ENCODE data around the gene SEZ6L2. TPM values are rescaled to one million over a fixed set of nuclear protein-coding genes. Genes with fewer than 3 reads are reported as not detected.
"Not testable (repeated sequence)": the region's sequence is repeated elsewhere in the genome, so short reads cannot be mapped to it uniquely, and the experiment has no call there.

SEZ6L2 gene
- total RNA-seq, result 0.66 TPM
- polyA plus RNA-seq, result 0.98 TPM
- long read RNA-seq, donor 1, result 0 reads
- long read RNA-seq, donor 2, result 0 reads
- long read RNA-seq, donor 3, result 0 reads
- long read RNA-seq, donor 4, result 0 reads
- long read RNA-seq, donor 5, partial matches to known transcripts, result 0 of 1 reads
- long read RNA-seq, donor 5, other reads (novel, unspliced or antisense), result 0 of 1 reads
- long read RNA-seq, donor 6, result 0 reads
- long read RNA-seq, donor 7, result 0 reads
- long read RNA-seq, donor 8, result 0 reads
- long read RNA-seq, donor 9, result 0 reads
- long read RNA-seq, donor 10, result 0 reads

DNA sequence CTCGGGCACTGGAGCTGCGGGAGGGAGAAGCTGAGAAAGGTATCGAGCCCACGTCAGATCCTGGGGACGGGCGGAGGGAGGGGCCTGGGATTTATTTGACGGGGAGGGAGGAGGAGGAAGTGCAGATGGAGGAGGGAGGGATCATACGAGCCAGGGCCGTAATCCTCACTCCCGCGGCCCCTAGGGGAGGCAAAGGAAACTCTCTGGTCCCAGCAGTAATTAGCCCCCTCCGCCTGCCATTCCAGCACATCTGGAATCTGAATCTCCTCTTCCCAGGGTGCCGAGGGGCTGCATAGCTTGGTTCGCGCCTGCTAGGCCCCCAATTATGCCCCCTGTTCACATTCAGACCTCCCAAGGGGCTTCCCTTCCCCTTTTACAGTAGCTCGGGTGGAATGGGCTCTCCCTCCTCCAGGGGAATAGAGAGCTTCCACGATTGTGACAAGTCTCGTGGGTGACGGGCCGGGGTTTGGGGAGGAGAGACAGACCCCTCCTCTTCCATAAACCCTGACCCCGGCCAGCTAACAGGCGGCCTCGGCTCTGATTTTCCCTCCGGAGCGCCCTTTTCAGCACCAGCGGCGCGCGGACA is at the start of gene SEZ6L2:
SEZ6L2 (minus strand) TSS at position 35 of the 586 bp plus-strand sequence. CDS start 531 bp downstream, outside the sequence.
- peak within 1 kb of the TSS; percentile 32 to 80 for H3K4me3 ChIP-seq (ENCODE audit: low read length in 2 of 2)
- H3K27ac ChIP-seq (ENCODE audit: low read depth in 1 of 2, low read length in 1 of 2), result no peak within 1 kb of the TSS
- H3K27me3 ChIP-seq (ENCODE audit: control insufficient read depth in 2 of 2, insufficient read depth in 1 of 2, low read length in 1 of 2), result peaks cover 23 to 68% of the 10 kb centered on the region in 2 donors
- peaks cover 0 to 11% of the 10 kb centered on the region in 2 donors for H3K9me3 ChIP-seq (ENCODE audit: control insufficient read depth in 2 of 2, insufficient read depth in 1 of 2, low read length in 1 of 2)
- peaks cover 5 to 12% of the 10 kb centered on the region in 2 donors for H3K4me1 ChIP-seq (ENCODE audit: control insufficient read depth in 2 of 2, insufficient read depth in 2 of 2, low read length in 2 of 2)
- 1% methylated on average over 29 of the region's 29 CpGs for WGBS
- DNase-seq (ENCODE audit: low read depth in 6 of 9, low spot score in 9 of 9), result peak in 5 of 9 donors; percentile 41 to 81 (median 51)
- H3K36me3 ChIP-seq (ENCODE audit: control insufficient read depth in 2 of 2, insufficient read depth in 2 of 2, low read length in 1 of 2), result no peaks in the 10 kb centered on the region

DNA sequence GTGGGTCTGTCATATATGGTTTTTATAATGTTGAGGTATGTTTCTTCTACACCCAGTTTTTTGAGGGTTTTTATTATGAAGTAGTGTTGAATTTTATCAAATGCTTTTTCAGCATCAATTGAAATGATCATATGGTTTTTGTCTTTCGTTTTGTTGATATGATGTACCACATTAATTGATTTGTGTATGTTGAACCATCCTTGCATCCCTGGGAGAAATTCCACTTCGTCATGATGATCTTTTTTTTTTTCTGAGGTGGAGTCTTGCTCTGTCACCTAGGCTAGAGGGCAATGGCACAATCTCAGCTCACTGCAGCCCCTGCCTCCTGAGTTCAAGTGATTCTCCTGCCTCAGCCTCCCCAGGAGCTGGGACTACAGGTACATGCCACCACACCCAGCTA is 48.5 kb upstream of the SEZ6L2 start:
- WGBS, result 96% methylated on average over 2 of the region's 2 CpGs
- peaks cover 0 to 6% of the 10 kb centered on the region in 2 donors for H3K4me1 ChIP-seq (ENCODE audit: control insufficient read depth in 2 of 2, insufficient read depth in 2 of 2, low read length in 2 of 2)
- no peak for DNase-seq (ENCODE audit: low read depth in 6 of 9, low spot score in 9 of 9)
- no peak overlapping the region for H3K27ac ChIP-seq (ENCODE audit: low read depth in 1 of 2, low read length in 1 of 2)
- H3K9me3 ChIP-seq (ENCODE audit: control insufficient read depth in 2 of 2, insufficient read depth in 1 of 2, low read length in 1 of 2), result no peaks in the 10 kb centered on the region
- H3K36me3 ChIP-seq (ENCODE audit: control insufficient read depth in 2 of 2, insufficient read depth in 2 of 2, low read length in 1 of 2), result no peaks in the 10 kb centered on the region
- H3K4me3 ChIP-seq (ENCODE audit: low read length in 2 of 2), result no peak overlapping the region
- no peaks in the 10 kb centered on the region for H3K27me3 ChIP-seq (ENCODE audit: control insufficient read depth in 2 of 2, insufficient read depth in 1 of 2, low read length in 1 of 2)

DNA sequence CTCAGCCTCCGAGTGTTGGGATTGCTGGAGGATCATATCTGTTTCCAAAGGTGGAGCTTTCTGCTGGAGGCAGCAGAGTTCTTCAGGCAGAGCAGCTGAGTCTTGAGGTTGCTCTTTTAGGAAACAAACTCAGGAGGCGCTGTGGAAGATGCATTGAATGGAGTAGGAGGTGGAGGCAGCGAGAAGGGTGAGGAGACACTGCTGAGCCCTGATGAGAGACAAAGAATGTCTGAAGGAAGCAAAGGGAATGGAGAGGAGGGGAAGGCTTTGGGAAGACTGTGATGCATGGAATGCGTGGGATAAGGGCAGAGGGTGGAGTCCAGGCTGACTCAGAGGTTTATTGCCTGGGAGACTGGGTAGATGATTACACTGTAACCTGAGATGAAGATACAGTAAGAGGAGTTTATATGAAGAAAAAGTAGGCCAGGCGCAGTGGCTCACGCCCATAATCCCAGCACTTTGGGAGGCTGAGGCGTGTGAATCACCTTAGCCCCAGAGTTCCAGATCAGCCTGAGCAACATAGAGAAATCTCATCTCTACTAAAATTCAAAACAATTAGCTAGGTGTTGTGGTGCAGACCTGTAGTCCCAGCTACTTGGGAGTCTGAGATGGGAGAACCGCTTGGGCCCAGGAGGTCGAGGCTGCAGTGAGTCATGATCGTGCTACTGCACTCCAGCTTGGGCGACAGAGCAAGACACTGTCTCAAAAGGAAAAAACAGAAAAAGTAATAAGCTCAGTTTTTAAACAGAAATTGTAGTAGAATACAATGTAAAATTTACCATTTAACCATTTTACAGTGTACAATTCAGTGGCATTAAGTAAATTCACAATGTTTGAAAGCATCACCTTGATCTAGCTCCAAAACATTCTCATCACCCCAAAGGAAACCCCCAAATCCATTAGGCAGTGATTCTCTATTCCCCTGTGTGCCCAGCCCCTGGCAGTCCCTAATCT is 44.8 kb upstream of the SEZ6L2 start:
- Histone ChIP-seq H3K4me1 (ENCODE audit: control insufficient read depth in 2 of 2, insufficient read depth in 2 of 2, low read length in 2 of 2) (peaks cover 0 to 6% of the 10 kb centered on the region in 2 donors), H3K27me3 (ENCODE audit: control insufficient read depth in 2 of 2, insufficient read depth in 1 of 2, low read length in 1 of 2) (peaks cover 0 to 4% of the 10 kb centered on the region in 2 donors), H3K4me3 (ENCODE audit: low read length in 2 of 2) (no peak overlapping the region), H3K36me3 (ENCODE audit: control insufficient read depth in 2 of 2, insufficient read depth in 2 of 2, low read length in 1 of 2) (no peaks in the 10 kb centered on the region), H3K9me3 (ENCODE audit: control insufficient read depth in 2 of 2, insufficient read depth in 1 of 2, low read length in 1 of 2) (no peaks in the 10 kb centered on the region), H3K27ac (ENCODE audit: low read depth in 1 of 2, low read length in 1 of 2) (no peak overlapping the region)
- WGBS, result 96% methylated on average over 11 of the region's 11 CpGs
- DNase-seq (ENCODE audit: low read depth in 6 of 9, low spot score in 9 of 9), result no peak

DNA sequence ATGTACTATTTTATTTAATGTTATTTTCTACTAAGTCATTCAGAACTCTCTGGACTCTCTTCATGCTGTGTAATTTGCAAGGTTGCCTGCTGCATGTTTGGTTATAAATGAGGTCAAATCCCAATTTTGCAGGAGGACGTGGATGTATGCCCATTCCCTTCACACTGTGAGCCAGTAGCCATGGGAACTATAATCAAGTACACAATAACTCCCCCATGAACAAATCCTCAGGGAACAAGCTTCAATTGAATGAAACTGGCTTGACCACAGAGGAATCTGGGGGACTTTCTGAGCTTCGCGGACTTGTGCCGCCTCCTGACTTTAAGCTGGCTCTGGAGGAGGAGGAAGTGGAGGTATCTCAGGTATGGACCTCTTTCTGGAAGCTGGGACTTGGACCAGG is 41.3 kb upstream of the SEZ6L2 start:
- peaks cover 0 to 4% of the 10 kb centered on the region in 2 donors for H3K27me3 ChIP-seq (ENCODE audit: control insufficient read depth in 2 of 2, insufficient read depth in 1 of 2, low read length in 1 of 2)
- no peak for DNase-seq (ENCODE audit: low read depth in 6 of 9, low spot score in 9 of 9)
- no peaks in the 10 kb centered on the region for H3K9me3 ChIP-seq (ENCODE audit: control insufficient read depth in 2 of 2, insufficient read depth in 1 of 2, low read length in 1 of 2)
- H3K36me3 ChIP-seq (ENCODE audit: control insufficient read depth in 2 of 2, insufficient read depth in 2 of 2, low read length in 1 of 2), result no peaks in the 10 kb centered on the region
- no peak overlapping the region for H3K27ac ChIP-seq (ENCODE audit: low read depth in 1 of 2, low read length in 1 of 2)
- H3K4me3 ChIP-seq (ENCODE audit: low read length in 2 of 2), result no peak overlapping the region
- H3K4me1 ChIP-seq (ENCODE audit: control insufficient read depth in 2 of 2, insufficient read depth in 2 of 2, low read length in 2 of 2), result peaks cover 0 to 6% of the 10 kb centered on the region in 2 donors
- 92% methylated on average over 4 of the region's 4 CpGs for WGBS

DNA sequence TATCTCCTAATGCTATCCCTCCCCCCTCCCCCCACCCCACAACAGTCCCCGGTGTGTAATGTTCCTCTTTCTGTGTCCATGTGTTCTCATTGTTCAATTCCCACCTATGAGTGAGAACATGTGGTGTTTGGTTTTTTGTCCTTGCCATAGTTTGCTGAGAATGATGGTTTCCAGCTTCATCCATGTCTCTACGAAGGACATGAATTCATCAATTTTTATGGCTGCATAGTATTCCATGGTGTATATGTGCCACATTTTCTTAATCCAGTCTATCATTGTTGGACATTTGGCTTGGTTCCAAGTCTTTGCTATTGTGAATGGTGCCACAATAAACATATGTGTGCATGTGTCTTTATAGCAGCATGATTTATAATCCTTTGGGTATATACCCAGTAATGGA is 32.4 kb upstream of the SEZ6L2 start:
- 93% methylated on average over 2 of the region's 2 CpGs for WGBS
- not testable (repeated sequence) for H3K27me3 ChIP-seq (ENCODE audit: control insufficient read depth in 2 of 2, insufficient read depth in 1 of 2, low read length in 1 of 2); H3K4me1 ChIP-seq (ENCODE audit: control insufficient read depth in 2 of 2, insufficient read depth in 2 of 2, low read length in 2 of 2); H3K4me3 ChIP-seq (ENCODE audit: low read length in 2 of 2); H3K36me3 ChIP-seq (ENCODE audit: control insufficient read depth in 2 of 2, insufficient read depth in 2 of 2, low read length in 1 of 2); H3K27ac ChIP-seq (ENCODE audit: low read depth in 1 of 2, low read length in 1 of 2); DNase-seq (ENCODE audit: low read depth in 6 of 9, low spot score in 9 of 9); H3K9me3 ChIP-seq (ENCODE audit: control insufficient read depth in 2 of 2, insufficient read depth in 1 of 2, low read length in 1 of 2)

DNA sequence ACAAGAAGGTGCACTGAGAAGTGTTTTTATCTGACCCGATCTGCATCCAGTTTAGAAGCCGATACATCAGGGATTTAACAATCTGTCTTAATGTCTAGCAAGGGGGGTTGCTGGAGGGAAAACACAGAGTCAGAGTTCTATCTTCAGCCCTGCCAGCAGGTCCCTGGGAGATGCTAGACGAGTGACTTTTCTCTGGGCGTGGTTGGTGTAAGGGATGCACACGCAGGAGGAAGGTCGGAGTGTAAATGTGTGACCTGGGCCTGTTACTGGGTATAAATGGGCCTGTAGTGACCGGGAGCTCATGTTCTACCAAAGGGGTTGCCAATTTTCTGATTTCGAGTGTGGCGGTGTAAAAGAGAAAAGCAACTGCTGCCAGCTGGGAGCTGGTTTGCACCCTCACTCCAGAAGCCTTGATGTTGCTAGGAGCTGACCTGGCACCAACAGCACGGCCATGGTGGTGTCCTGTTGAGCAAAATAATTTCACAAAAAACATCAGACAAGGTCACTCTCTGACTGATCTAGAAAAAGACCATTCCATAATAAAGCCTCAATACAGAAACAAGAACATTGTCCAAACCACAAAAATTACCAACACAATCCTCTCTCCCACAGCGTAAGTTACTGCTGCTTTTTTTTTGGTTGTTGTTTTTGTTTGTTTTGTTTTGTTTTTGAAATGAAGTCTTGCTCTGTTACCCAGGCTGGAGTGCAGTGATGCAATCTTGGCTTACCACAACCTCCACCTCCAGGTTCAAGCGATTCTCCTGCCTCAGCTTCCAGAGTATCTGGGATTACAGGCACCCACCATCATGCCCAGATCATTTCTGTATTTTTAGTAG is 27.9 kb upstream of the SEZ6L2 start:
- Histone ChIP-seq H3K36me3 (ENCODE audit: control insufficient read depth in 2 of 2, insufficient read depth in 2 of 2, low read length in 1 of 2) (peaks cover 10 to 11% of the 10 kb centered on the region in 2 donors), H3K27ac (ENCODE audit: low read depth in 1 of 2, low read length in 1 of 2) (no peak overlapping the region), H3K27me3 (ENCODE audit: control insufficient read depth in 2 of 2, insufficient read depth in 1 of 2, low read length in 1 of 2) (no peaks in the 10 kb centered on the region), H3K4me1 (ENCODE audit: control insufficient read depth in 2 of 2, insufficient read depth in 2 of 2, low read length in 2 of 2) (peaks cover 8 to 21% of the 10 kb centered on the region in 2 donors), H3K9me3 (ENCODE audit: control insufficient read depth in 2 of 2, insufficient read depth in 1 of 2, low read length in 1 of 2) (no peaks in the 10 kb centered on the region), H3K4me3 (ENCODE audit: low read length in 2 of 2) (no peak overlapping the region)
- no peak for DNase-seq (ENCODE audit: low read depth in 6 of 9, low spot score in 9 of 9)
- WGBS, result 93% methylated on average over 12 of the region's 12 CpGs

DNA sequence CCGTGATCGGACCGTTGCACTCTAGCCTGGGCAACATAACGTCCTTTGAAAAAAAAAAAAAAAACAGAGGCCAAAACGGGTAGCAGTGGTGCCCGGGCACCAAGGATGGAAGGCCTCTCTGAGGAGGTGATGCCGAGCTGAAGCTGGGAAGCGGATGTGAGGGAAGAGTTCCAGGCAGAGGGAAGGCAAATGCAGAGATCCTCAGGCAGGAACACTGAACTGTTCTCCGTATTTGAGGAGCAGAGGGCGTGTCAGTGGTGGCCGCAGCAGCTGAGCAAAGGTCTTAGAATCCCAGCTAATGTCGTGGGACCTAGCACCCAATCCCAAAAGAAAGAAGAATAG is 27.3 kb upstream of the SEZ6L2 start:
- WGBS, result 19% methylated on average over 12 of the region's 12 CpGs

DNA sequence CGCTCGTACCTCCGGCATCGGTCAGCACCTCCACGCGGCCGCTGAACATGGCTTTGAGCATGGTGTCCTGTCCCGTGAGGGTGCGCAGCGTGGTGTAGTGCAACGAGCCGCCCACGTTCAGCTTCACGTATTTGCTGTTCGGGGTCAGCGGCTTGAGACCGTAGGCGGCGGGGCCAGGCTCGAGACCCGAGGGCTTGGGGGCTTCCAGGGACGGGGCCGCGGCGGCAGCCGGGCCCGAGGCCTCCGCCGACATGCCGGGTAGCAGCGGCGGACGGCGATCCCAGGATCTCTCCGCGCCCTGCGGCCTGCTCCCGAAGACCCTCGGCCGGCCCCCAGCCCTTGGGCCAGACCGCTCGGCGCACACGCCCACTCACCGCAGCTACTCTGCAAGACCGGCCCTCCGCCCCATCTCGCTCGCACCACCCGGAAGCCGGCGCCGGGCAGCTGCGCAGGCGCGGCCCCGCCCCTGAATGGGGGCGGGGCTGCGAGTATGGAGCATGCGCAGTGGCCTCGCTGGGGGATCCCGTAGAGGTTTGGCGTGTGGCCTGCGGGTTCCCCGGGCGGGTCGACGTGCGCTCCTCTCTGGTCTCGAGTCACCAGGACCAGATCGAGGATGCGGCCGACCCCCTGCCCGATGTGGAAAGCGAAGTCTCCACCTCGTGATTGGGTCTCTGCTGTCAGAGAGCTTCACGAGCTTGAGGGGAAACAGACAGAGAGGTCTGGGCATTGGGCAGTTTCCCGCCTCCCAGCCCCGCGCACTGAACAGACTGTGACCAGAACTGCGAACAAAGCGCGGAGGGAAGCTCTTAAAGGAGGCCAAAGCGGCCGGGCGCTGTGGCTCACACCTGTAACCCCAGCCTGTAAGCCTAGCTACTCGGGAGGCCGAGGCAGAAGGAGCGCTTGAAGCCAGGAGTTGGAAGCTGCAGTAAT is 26.7 kb upstream of the SEZ6L2 start, which contains the start of gene KCTD13:
KCTD13 (minus strand) TSS at position 446 of the 930 bp plus-strand sequence; CDS start at position 253, 193 bp downstream.
- peak within 1 kb of the TSS; percentile 77 to 93 for H3K4me3 ChIP-seq (ENCODE audit: low read length in 2 of 2)
- DNase-seq (ENCODE audit: low read depth in 6 of 9, low spot score in 9 of 9), result peak; percentile 69 to 94 (median 85)
- peaks cover 8 to 21% of the 10 kb centered on the region in 2 donors for H3K4me1 ChIP-seq (ENCODE audit: control insufficient read depth in 2 of 2, insufficient read depth in 2 of 2, low read length in 2 of 2)
- under 1% methylated on average over 89 of the region's 89 CpGs for WGBS
- H3K27ac ChIP-seq (ENCODE audit: low read depth in 1 of 2, low read length in 1 of 2), result peak within 1 kb of the TSS; percentile 27 to 74
- peaks cover 18 to 19% of the 10 kb centered on the region in 2 donors for H3K36me3 ChIP-seq (ENCODE audit: control insufficient read depth in 2 of 2, insufficient read depth in 2 of 2, low read length in 1 of 2)
- no peaks in the 10 kb centered on the region for H3K27me3 ChIP-seq (ENCODE audit: control insufficient read depth in 2 of 2, insufficient read depth in 1 of 2, low read length in 1 of 2)
- no peaks in the 10 kb centered on the region for H3K9me3 ChIP-seq (ENCODE audit: control insufficient read depth in 2 of 2, insufficient read depth in 1 of 2, low read length in 1 of 2)

More for the DNA sequence above, 27.3 kb upstream of the SEZ6L2 start:
- H3K4me3 ChIP-seq (ENCODE audit: low read length in 2 of 2), result peak overlapping the region; percentile 77 to 93
- H3K4me1 ChIP-seq (ENCODE audit: control insufficient read depth in 2 of 2, insufficient read depth in 2 of 2, low read length in 2 of 2), result peaks cover 8 to 21% of the 10 kb centered on the region in 2 donors
- no peaks in the 10 kb centered on the region for H3K9me3 ChIP-seq (ENCODE audit: control insufficient read depth in 2 of 2, insufficient read depth in 1 of 2, low read length in 1 of 2)
- H3K36me3 ChIP-seq (ENCODE audit: control insufficient read depth in 2 of 2, insufficient read depth in 2 of 2, low read length in 1 of 2), result peaks cover 12 to 14% of the 10 kb centered on the region in 2 donors
- no peaks in the 10 kb centered on the region for H3K27me3 ChIP-seq (ENCODE audit: control insufficient read depth in 2 of 2, insufficient read depth in 1 of 2, low read length in 1 of 2)
- no peak for DNase-seq (ENCODE audit: low read depth in 6 of 9, low spot score in 9 of 9)
- peak overlapping the region in 1 of 2 donors; percentile 74 for H3K27ac ChIP-seq (ENCODE audit: low read depth in 1 of 2, low read length in 1 of 2)
